IMR-90 (cell line): ENCODE results near the gene MTCL3.

Experiments
- ATAC-seq: fragments of 200-7000 bp; cut with Tn5 transposase; 2 replicates; pipeline ENCODE4 v1.9.1; 2020; ENCODE audit warnings: low read depth, mild to moderate bottlenecking, moderate library complexity
- BruUV-seq: library from RNA; stranded (reverse); fragments of 400-500 nt; replicated peaks from 2 replicates; lab custom pipeline; 2021; lab: Mats Ljungman, UMichigan
- CTCF ChIA-PET: fragments of 300-600 bp; formaldehyde crosslinking; extraction: SDS; loops from one replicate; lab custom pipeline; 2021; ENCODE audit warnings: antibody characterized with exemption; lab: Yijun Ruan, JAX
- POLR2A ChIA-PET: fragments of 300-600 bp; sonication (Branson Sonifier 250); formaldehyde crosslinking; loops from one replicate; lab custom pipeline; 2022; ENCODE audit warnings: antibody characterized with exemption; ENCODE audit not compliant: unreplicated experiment; lab: Charles Lee
- DNase-seq: peaks from one replicate; pipeline ENCODE4 v3.0.0; 2013
- H2AFZ ChIP-seq: replicated peaks from 2 replicates; pipeline ENCODE3; 2013; ENCODE audit warnings: low read length, mild to moderate bottlenecking; ENCODE audit not compliant: poor library complexity
- H2AK5ac ChIP-seq: 2 replicates; pipeline ENCODE4 v1.6.1; 2013; ENCODE audit warnings: low read depth, low read length, inconsistent platforms
- H2AK9ac ChIP-seq: replicated peaks from 2 replicates; pipeline ENCODE3; 2013; ENCODE audit warnings: mild to moderate bottlenecking, low read depth, low read length, moderate library complexity; ENCODE audit not compliant: poor library complexity
- H2BK120ac ChIP-seq: 2 replicates; pipeline ENCODE4 v1.6.1; 2013; ENCODE audit warnings: low read depth, low read length, inconsistent platforms
- H2BK15ac ChIP-seq: 3 replicates; pipeline ENCODE4 v1.6.1; 2013; ENCODE audit warnings: low read depth, low read length, inconsistent platforms
- H2BK20ac ChIP-seq: 2 replicates; pipeline ENCODE4 v1.6.1; 2013; ENCODE audit warnings: low read depth, mild to moderate bottlenecking, inconsistent platforms, low read length, moderate library complexity
- H2BK5ac ChIP-seq: 2 replicates; pipeline ENCODE4 v1.6.1; 2013; ENCODE audit warnings: mild to moderate bottlenecking, low read depth, low read length, inconsistent platforms; ENCODE audit not compliant: poor library complexity, severe bottlenecking
- H3K14ac ChIP-seq: replicated peaks from 2 replicates; pipeline ENCODE4 v1.6.1; 2013; ENCODE audit warnings: low read depth, low read length, inconsistent platforms
- H3K18ac ChIP-seq: 2 replicates; pipeline ENCODE4 v1.6.1; 2013; ENCODE audit warnings: low read depth, low read length, control low read depth
- H3K23ac ChIP-seq: 2 replicates; pipeline ENCODE4 v1.6.1; 2013; ENCODE audit warnings: low read depth, low read length, inconsistent platforms
- H3K27ac ChIP-seq: 2 replicates; pipeline ENCODE4 v1.5.1; 2013; ENCODE audit warnings: mild to moderate bottlenecking, control low read depth, low read length; ENCODE audit not compliant: insufficient read depth
- H3K27me3 ChIP-seq: 2 replicates; pipeline ENCODE4 v1.6.1; 2013; ENCODE audit warnings: low read length; ENCODE audit not compliant: control insufficient read depth, insufficient read depth
- H3K36me3 ChIP-seq: 2 replicates; pipeline ENCODE4 v1.6.1; 2013; ENCODE audit warnings: low read length, mixed read lengths; ENCODE audit not compliant: control insufficient read depth, insufficient read depth
- H3K4ac ChIP-seq: 2 replicates; pipeline ENCODE4 v1.6.1; 2013; ENCODE audit warnings: low read depth, low read length, inconsistent platforms
- H3K4me1 ChIP-seq: 2 replicates; pipeline ENCODE4 v1.6.1; 2013; ENCODE audit warnings: low read length, mixed read lengths; ENCODE audit not compliant: control insufficient read depth, insufficient read depth
- H3K4me2 ChIP-seq: 2 replicates; pipeline ENCODE4 v1.6.1; 2013; ENCODE audit warnings: low read depth, mild to moderate bottlenecking, control low read depth, low read length, moderate library complexity
- H3K4me3 ChIP-seq: 2 replicates; pipeline ENCODE4 v1.5.1; 2013; ENCODE audit warnings: low read depth, mild to moderate bottlenecking, control low read depth, low read length, moderate library complexity; ENCODE audit not compliant: insufficient read depth
- H3K56ac ChIP-seq: 2 replicates; pipeline ENCODE4 v1.6.1; 2013; ENCODE audit warnings: low read length, inconsistent platforms; ENCODE audit not compliant: insufficient read depth; ENCODE audit errors: extremely low read depth
- H3K79me1 ChIP-seq, 2 experiments: 2 replicates each; pipeline ENCODE4 v1.6.1; 2013; ENCODE audit warnings: low read length in 2 of 2, inconsistent platforms in 1 of 2, low read depth in 1 of 2
- H3K9ac ChIP-seq: 2 replicates; pipeline ENCODE4 v1.6.1; 2013; ENCODE audit warnings: low read depth, low read length, control low read depth
- H3K9me1 ChIP-seq: 2 replicates; pipeline ENCODE4 v1.6.1; 2013; ENCODE audit warnings: low read length, inconsistent platforms; ENCODE audit not compliant: insufficient read depth
- H3K9me3 ChIP-seq: 2 replicates; pipeline ENCODE4 v1.6.1; 2013; ENCODE audit warnings: low read length; ENCODE audit not compliant: control insufficient read depth, insufficient read depth
- H4K20me1 ChIP-seq: 2 replicates; pipeline ENCODE4 v1.6.1; 2013; ENCODE audit warnings: low read length, inconsistent platforms; ENCODE audit not compliant: insufficient read depth
- H4K5ac ChIP-seq: 2 replicates; pipeline ENCODE4 v1.6.1; 2013; ENCODE audit warnings: mild to moderate bottlenecking, low read depth, low read length, control low read depth
- H4K8ac ChIP-seq, 2 experiments: 2 replicates each; pipeline ENCODE4 v1.6.1; 2013; ENCODE audit warnings: low read depth in 2 of 2, low read length in 2 of 2, control low read depth in 1 of 2, inconsistent platforms in 1 of 2
- H4K91ac ChIP-seq: 2 replicates; pipeline ENCODE4 v1.6.1; 2013; ENCODE audit warnings: low read depth, low read length, inconsistent platforms; ENCODE audit not compliant: insufficient read depth
- CTCF ChIP-seq: conservative IDR thresholded peaks from 2 replicates; pipeline ENCODE4 v1.5.1; 2012; ENCODE audit warnings: mild to moderate bottlenecking, low read depth, low read length, improper control_type of control experiment
- MAFK ChIP-seq: IDR thresholded peaks from 2 replicates; pipeline ENCODE4 v1.6.1; 2012; ENCODE audit warnings: low read depth, low read length, improper control_type of control experiment
- POLR2A ChIP-seq: IDR thresholded peaks from 2 replicates; pipeline ENCODE4 v1.6.1; 2012; ENCODE audit warnings: mild to moderate bottlenecking, low read depth, low read length
- WGBS, 2 experiments: methylation state at CpG; one replicate each; pipeline versions ENCODE4 v1.1.5 to v1.1.7; 2013; ENCODE audit warnings: missing lambda C conversion rate in 2 of 2; ENCODE audit not compliant: insufficient read length in 1 of 2; ENCODE audit errors: extremely low coverage in 2 of 2; 5-methylcytosine and 5-hydroxymethylcytosine counted together
- dilution Hi-C: fragments of 300-500 bp; cut with HindIII; formaldehyde crosslinking; loops from one replicate; pipeline ENCODE4 v1.14.3; 2018; ENCODE audit warnings: low sequenced_read_pairs; ENCODE audit not compliant: unreplicated experiment
- in situ Hi-C: fragments of 300-500 bp; cut with MboI; formaldehyde crosslinking; loops from 3 replicates; pipeline ENCODE4 v1.14.3; 2019; ENCODE audit warnings: low sequenced_read_pairs, inconsistent platforms, mixed read lengths
- intact Hi-C: fragments of 100-400 bp; cut with micrococcal nuclease; formaldehyde crosslinking; loops from 2 replicates; pipeline ENCODE4 v1.10.0; 2022

The MTCL3 gene

GRCh38 chr6:127516662-127517273, 2.4 kb downstream of the MTCL3 start:
- dilution Hi-C loops (no loop called here), in situ Hi-C loops (no loop called here), intact Hi-C loops (loop anchor here (2.0 to 5.0 kb wide), 3 partner anchors 34 to 214 kb away; no protein-coding TSS in a partner anchor)
- Histone ChIP-seq H3K4me2 (peak overlapping the region; percentile 97), H4K91ac (no peak overlapping the region), H2BK15ac (no peak overlapping the region), H2AK5ac (no peak overlapping the region), H3K27me3 (0 out of 2 replicates have a peak, but pooled peaks cover 3% of the 10 kb centered on the region), H3K9me1 (peaks cover 4% of the 10 kb centered on the region; the same call in 1 of the 2 replicates), H3K27ac (no peak overlapping the region), H3K4me1 (peaks cover 5% of the 10 kb centered on the region; the same call in 1 of the 2 replicates), H3K23ac (no peak overlapping the region), H3K18ac (no peak overlapping the region), H4K20me1 (no peaks in the 10 kb centered on the region), H2AFZ (peak overlapping the region; percentile 96), H4K8ac (no peak overlapping the region), H4K5ac (no peak overlapping the region), H2AK9ac (no peak overlapping the region), H2BK5ac (no peak overlapping the region), H3K56ac (no peak overlapping the region), H2BK20ac (no peak overlapping the region), H3K36me3 (no peaks in the 10 kb centered on the region), H3K4me3 (peak overlapping the region; percentile 74), H3K14ac (no peak overlapping the region), H3K9me3 (no peaks in the 10 kb centered on the region), H3K4ac (no peak overlapping the region), H3K9ac (no peak overlapping the region), H2BK120ac (no peak overlapping the region), H3K79me1 (0 out of 4 replicates have a peak, but pooled peaks cover 0 to 8% of the 10 kb centered on the region in 2 experiments)
- TF ChIP-seq CTCF (peak; percentile 56), POLR2A (no peak), MAFK (peak; percentile 48; the same call in 1 of the 2 replicates)
- BruUV-seq = no TSS peak
- no CpG with 5 or more reads among the region's 6 CpGs for WGBS, 2 experiments
- ChIA-PET POLR2A (interaction anchor here (0.6 kb wide), 1 partner anchor 50 kb away, joined by 35 read pairs; no protein-coding TSS in a partner anchor), CTCF (interaction anchor here (0.5 to 3.2 kb wide), 31 partner anchors 10 to 1686 kb away, joined by 3 to 26 read pairs (median 5); partner anchors contain the start of gene KIAA0408)
- peak; percentile 57 for DNase-seq
- peak; percentile 31 for ATAC-seq
